SK-N-MC (cell line): ENCODE data around the gene SP140L.

Experiments
- EZH2 ChIP-seq: fragments of 200-600 bp; sonication (generic); IDR thresholded peaks from one replicate; pipeline ENCODE4 v1.6.1; 2017; ENCODE audit warnings: antibody characterized with exemption
- FOXP2 ChIP-seq: optimal IDR thresholded peaks from 2 replicates; pipeline ENCODE3; 2011; ENCODE audit warnings: mild to moderate bottlenecking, moderate library complexity; ENCODE audit not compliant: insufficient read depth; ENCODE audit errors: extremely low read length, control extremely low read depth
- POLR2AphosphoS5 ChIP-seq: IDR thresholded peaks from 2 replicates; pipeline ENCODE4 v1.6.1; 2012; ENCODE audit warnings: mild to moderate bottlenecking, low read depth, low read length, borderline replicate concordance

GRCh38 chr2:230305416-230306275, 21.3 kb upstream of the SP140L start:
- no peak for TF ChIP-seq EZH2
- TF ChIP-seq POLR2AphosphoS5, result no peak
- no peak for TF ChIP-seq FOXP2
